K562 (cell line): ENCODE data around the gene ANKH. TPM values are rescaled to one million over a fixed set of nuclear protein-coding genes. Genes with fewer than 3 reads are reported as not detected.

ENCODE experiments used
- CREB1 ChIP-seq, 2 experiments: sonication (generic) in 1 of 2; formaldehyde crosslinking in 1 of 2; IDR thresholded peaks; 2 replicates each; pipeline versions ENCODE4 v1.6.1 to v1.8.0; 2012 to 2022; ENCODE audit warnings: inconsistent platforms in 1 of 2, mild to moderate bottlenecking in 1 of 2, missing genetic modification reagents in 1 of 2, moderate library complexity in 1 of 2
- E4F1 ChIP-seq: fragments of 250-450 bp; sonication (Bioruptor Pico); IDR thresholded peaks from 2 replicates; pipeline ENCODE4 v1.5.0; 2021; ENCODE audit warnings: mild to moderate bottlenecking, borderline replicate concordance
- HIVEP1 ChIP-seq: fragments of 250-450 bp; sonication (Bioruptor Pico); IDR thresholded peaks from 2 replicates; pipeline ENCODE4 v1.4.0; 2020; ENCODE audit warnings: mild to moderate bottlenecking
- MCM3 ChIP-seq: fragments of 450-650 bp; IDR thresholded peaks from 2 replicates; pipeline ENCODE4 v1.6.1; 2016
- MITF ChIP-seq: IDR thresholded peaks from 2 replicates; pipeline ENCODE4 v1.6.1; 2014; ENCODE audit warnings: antibody characterized with exemption
- NFRKB ChIP-seq: fragments of 450-650 bp; IDR thresholded peaks from 2 replicates; pipeline ENCODE4 v1.6.1; 2016; ENCODE audit warnings: low read depth
- PATZ1 ChIP-seq: fragments of 250-450 bp; sonication (Bioruptor Pico); IDR thresholded peaks from 2 replicates; pipeline ENCODE4 v1.5.0; 2020; ENCODE audit warnings: mild to moderate bottlenecking, borderline replicate concordance
- PCBP1 ChIP-seq: fragments of 200-400 bp; formaldehyde crosslinking; IDR thresholded peaks from 2 replicates; pipeline ENCODE4 v1.6.1; 2018; ENCODE audit warnings: mild to moderate bottlenecking, low read depth, low read length; ENCODE audit not compliant: poor library complexity, severe bottlenecking
- ZNF589 ChIP-seq: fragments of 200-800 bp; sonication (Bioruptor generic); IDR thresholded peaks from 2 replicates; pipeline ENCODE4 v1.6.1; 2016; ENCODE audit warnings: low read depth, missing genetic modification characterization, missing compliant biosample characterization
- polyA plus RNA-seq, 8 experiments: library from polyadenylated mRNA; depleted of rRNA in 4 of 8; stranded (reverse) in 5 of 8; unstranded in 3 of 8; fragments of >200 nt; fragmentation: Nextera tagmentation in 2 of 8; fragmentation: Illumina TruSeq in 1 of 8; extraction: Ambion mirVana in 2 of 8; extraction: Trizol in 1 of 8; gene quantifications; 2 replicates each; pipeline versions ENCODE4 v1.2.1 to v1.2.3, GENCODE V29; 2011 to 2014; ENCODE audit warnings: inconsistent platforms in 1 of 8, missing spikeins in 1 of 8
- total RNA-seq, 7 experiments: library from RNA; depleted of rRNA in 6 of 7; stranded (reverse); fragments of >200 nt in 6 of 7; fragmentation: Illumina TruSeq in 2 of 7; extraction: Trizol in 2 of 7; gene quantifications; 2 replicates each; pipeline versions ENCODE4 v1.2.1 to v1.2.3, GENCODE V29; 2011 to 2021; ENCODE audit warnings: low replicate concordance in 1 of 7

The ANKH gene
- total and polyA plus RNA-seq, 9 of the 15 experiments (the other 6 are each of a cell fraction or from before 2014, with no cell fraction given): 0.79 to 12.2 (median 4.5) TPM

- TF ChIP-seq E4F1 (CRISPR knock-in tag) (no peak), CREB1 (IDR thresholded peaks at IDR 0.05) (no peak), CREB1 (CRISPR knock-in tag; IDR thresholded peaks at IDR 0.05) (no peak), HIVEP1 (no peak), MITF (no peak), PATZ1 (CRISPR knock-in tag) (no peak), ZNF589 (CRISPR knock-in tag) (no peak), NFRKB (no peak), MCM3 (no peak), PCBP1 (no peak)
These were observed 20.5 kb downstream of the ANKH start (continued) for GRCh38 chr5:14851050-14851419.
